Stimulated activated CD4-positive, alpha-beta T cell treated with anti-CD3 and anti-CD28 coated beads, Interleukin-1b, Interleukin-23, amount 100 ng/mL, for 4 hours (primary cell): Measurements from ENCODE around the gene EXO1.

Experiments
- DNase-seq, 2 donors: peaks; one replicate each; pipeline ENCODE4 v3.0.0-alpha.2; 2020; ENCODE audit warnings: low read depth in 2 of 2

EXO1 gene

DNA sequence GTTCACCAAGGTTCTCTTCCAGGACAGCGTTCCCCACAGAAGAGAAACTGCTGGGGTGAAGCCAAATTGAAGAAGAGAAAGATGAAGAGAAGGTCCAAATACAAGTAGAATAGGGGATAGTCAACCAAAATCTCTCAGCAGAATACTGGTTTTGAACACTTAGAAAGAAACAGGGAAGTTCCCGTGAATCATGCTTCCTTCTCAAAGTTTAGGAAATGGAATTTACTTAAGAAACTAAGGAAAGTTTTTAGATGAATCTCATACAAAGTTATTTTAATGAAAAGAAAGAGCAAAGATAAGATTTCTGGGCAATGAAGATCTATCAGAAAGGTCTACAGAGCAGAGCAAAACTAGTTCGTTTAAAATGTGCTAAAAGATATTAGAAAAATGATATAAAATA, 43.3 kb downstream of the EXO1 start:
- DNase-seq = no peak

DNA sequence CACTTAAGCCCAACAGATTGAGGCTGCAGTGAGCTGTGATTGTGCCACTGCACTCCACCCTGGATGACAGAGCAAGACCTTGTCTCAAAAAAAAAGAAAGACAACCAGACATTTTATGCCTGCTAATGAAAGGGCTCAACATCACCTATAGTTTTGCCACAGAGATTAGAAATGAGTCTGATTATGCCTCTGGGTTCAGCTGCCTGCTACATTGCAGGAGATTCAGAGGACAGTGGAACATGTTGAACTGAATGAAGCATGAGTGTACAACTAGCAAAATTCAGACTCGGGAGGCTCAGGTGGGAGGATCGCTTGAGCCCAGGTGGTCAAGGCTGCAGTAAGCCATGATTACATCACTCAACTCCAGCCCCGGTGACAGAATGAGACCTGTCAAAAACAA, 46.0 kb downstream of the EXO1 start:
- DNase-seq = no peak

DNA sequence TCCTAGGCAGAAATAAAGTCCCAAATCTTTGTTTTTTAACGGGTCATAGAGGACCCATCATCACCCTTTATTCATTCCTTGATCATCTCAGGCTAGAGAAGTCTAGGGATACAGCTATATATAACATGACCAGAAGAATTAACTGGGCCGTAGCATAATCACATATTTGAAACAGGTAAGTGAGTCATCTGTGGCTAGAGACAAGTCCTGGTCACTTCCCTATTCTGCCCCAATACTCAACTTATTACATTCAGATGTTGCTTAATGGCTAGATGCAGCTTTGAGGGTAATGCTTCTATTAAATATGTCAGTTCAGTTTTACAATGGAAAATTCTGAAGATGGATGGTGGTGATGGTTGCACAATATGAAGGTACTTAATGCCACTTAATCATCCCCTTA, 47.0 kb downstream of the EXO1 start:
- DNase-seq = no peak

DNA sequence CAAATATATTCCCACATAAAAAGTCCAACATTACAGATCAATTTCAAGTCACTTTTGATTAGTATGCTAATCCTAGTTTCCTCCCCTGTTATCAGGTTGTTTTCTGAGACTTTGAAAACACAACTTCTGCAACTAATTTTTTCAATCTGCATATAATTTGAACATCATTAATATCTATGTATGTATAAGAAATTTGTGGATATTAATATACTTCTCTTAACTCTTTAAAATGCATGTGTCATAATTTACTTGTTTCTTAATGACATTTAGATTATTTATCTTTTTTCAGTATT, 48.6 kb downstream of the EXO1 start:
- DNase-seq = no peak

DNA sequence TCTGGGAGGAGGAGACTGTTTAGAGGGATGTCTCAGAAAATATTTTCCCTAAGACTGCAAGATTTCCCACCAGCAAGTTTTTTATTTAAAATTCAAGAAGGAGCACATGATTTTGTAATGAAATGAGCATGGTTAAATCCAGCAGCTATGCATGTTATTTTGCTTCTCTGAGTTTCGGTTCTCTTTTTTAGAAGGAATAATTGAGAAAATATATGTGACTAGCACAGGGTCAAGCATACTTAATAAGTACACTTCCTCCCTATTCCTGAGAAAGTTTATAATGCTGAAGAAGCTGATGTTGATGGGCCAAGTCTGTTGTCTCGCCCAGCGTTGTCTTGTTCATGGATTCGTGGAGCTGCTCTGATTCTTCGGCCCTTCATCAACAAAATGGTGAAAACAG, 51.2 kb downstream of the EXO1 start:
- no peak for DNase-seq

DNA sequence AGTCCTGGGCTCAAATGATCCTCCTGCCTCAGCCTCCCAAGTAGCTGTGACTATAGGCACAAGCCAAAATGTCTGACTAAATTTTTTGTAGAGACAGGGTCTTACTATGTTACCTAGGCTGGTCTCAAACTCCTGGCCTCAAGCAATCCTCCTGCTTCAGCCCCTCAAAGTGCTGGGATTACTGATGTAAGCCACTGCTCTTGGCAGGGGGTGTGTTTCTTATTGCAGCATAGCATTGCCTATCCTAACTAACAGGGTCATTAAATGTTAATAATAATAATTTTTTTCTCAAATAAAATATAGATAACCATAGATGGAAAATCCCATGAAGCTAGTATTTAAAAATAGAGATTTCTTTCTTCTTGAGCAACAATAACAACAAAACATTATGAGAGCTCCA, 52.4 kb downstream of the EXO1 start:
- DNase-seq = no peak

DNA sequence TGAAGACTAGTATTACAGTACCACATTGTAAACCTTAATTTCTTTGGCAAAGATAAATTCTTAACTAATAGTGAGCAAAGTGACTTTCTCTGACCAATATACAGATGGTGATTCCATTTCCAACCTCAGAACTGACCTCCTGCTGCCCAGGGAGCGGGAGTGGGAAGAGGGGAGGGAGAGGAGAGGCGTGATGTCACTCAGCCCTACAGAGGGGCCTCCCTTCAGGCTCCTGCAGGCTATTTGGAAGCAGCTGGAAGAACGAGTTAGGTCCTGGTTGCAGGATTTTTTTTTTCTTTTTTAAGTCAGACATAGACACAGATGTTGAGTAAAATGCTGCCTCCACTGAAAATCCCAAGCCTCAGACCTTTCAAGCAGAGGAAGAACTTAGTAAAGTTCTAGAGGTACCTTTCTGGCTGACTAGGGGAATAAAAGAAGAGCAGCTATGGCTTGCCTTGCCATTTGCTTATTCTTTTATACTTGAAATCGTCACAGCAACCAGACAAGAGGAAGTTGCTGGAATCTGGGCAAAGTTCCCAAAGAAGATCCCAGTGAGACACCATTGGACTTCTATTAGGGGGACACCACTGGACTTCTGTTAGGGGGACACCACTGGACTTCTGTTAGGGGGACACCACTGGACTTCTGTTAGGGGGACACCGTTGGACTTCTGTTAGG, 54.5 kb downstream of the EXO1 start:
- DNase-seq = no peak

DNA sequence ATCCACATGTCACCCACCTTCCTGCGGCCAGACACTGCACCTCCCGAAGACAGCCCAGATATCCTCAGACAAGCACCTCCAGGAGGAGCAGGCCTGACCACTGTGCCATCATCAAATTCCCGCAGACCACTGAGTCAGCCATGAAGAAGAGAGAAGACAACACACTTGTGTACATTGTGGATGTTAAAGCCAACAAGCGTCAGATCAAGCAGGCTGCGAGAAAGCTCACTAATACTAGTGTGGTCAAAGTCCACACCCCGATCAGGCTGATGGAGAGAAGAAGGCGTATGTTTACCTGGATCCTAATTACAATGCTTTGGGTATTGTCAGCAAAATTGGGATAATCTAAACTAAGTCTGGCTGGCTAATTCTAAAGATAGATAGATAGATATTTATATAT, 68.2 kb downstream of the EXO1 start:
- no peak for DNase-seq

DNA sequence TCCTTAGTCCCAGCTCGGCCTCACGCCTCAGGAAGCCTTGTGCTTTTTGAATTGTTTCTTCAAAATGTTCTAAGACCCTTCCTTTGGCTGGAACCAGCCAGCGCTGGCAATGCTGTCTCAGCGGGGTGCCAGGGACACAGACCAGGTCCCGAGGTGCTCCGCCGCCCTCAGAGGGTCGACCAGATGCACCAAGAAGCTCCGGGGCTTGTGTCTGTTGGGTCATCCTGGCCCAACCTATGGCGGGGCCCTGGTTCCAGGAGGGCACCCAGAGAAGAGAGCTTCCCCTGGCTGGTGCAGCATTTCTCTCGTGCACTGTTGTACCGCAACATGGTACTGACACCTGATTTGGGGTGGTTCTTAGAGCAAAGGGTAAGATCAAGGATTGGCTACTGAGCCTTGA, 69.5 kb downstream of the EXO1 start:
- DNase-seq = no peak

DNA sequence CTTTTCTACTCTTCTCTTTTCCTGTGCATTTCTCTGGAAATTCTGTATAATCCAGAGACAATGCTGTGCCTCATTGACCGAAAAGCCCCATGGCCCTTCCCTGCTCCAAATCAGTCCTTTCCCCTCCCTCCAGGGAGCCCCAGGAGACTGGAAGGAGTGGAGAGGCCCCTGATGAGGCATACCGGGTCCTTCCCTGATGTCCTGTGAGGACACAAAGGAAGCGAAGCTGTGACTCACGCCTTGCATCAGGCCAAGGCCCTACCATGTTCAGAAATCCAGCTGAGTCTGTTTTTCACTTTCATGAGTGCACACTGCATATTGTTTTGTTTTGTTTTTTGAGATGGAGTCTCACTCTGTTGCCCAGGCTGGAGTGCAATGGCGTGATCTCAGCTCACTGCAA, 70.9 kb downstream of the EXO1 start:
- no peak for DNase-seq

DNA sequence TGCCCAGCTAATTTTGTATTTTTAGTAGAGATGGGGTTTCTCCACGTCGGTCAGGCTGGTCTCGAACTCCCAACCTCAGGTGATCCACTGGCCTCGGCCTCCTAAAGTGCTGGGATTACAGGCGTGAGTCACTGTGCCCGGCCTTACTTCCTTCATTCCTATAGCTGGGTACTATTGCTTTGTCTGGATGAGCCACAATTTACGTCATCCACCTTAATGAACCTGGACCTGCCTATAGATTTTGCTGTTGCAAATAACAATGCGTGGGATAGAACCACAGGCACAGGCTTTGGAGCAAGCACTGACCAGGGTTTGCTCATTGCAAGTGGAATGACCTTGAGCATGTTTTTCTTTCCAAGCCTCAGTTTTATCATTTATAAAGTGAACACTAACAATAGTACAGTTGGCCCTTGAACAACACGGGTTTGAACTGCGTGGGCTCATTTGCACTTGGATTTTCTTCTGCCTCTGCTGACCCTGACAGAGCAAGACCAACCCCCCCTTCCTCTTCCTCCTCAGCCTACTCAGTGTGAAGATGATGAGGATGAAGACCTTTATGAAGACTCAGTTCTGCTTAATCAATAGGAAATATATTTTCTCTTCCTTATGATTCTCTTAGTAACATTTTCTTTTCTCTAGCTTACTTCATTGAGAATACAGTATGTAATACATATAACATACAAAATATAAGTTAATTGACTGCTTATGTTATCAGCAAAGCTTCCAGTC, 76.2 kb downstream of the EXO1 start:
- DNase-seq = no peak

DNA sequence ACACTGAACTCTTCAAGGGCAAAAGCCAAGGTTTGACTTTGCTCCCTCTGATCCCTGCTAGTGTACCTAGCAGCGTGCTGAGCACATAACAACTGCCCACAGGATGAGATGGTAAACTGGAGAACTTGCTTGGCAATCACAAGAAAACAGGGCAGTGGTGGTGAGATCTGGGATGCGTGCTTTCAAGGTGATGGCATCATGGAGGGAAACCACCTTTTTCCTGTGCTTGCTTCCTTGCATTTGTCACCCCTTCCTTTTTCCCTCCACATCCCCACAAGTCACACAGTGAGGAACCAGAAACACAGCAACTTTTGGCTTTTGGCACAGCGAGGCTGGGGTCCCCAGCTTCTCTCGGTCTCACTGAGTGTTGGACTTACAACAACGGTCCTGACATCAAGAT, 78.1 kb downstream of the EXO1 start:
- no peak for DNase-seq

DNA sequence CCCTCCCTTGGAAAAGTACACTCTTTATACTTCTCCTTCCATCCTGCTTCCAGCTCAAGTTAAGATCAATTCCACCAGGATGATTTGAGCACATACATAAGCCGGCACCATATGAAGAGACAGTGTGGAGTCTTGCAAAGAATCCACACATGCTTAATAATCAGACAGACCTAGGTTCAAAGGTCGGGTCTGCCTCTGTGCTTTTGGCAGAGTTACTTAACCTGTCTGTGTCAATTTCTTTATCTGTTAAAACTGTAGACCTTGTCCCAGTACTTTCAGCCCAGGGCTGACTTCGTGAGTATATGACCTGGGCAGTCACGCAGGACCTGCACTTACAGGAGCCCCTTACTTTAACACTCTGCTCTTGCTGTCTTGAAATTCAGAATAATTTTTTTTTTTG, 79.3 kb downstream of the EXO1 start:
- DNase-seq = no peak

DNA sequence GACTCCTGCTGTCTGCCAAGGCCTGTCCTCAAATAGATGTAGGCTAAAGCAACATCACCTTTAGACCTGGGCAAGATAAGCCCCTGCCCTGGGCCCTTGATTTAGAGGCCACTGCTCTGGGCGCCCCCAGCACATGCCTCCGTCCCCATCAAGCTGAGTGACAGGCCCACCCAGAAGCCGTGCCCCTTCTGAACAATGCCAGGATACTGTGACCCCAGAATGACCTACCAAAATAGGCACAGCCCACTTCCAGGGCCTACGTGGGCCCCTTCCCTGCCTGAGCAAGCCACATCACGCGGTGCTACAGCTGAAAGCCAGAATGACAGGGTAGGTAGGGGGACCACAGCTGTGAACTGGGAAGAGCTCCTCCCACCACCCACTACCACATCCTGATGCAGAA, 84.8 kb downstream of the EXO1 start:
- DNase-seq = no peak

DNA sequence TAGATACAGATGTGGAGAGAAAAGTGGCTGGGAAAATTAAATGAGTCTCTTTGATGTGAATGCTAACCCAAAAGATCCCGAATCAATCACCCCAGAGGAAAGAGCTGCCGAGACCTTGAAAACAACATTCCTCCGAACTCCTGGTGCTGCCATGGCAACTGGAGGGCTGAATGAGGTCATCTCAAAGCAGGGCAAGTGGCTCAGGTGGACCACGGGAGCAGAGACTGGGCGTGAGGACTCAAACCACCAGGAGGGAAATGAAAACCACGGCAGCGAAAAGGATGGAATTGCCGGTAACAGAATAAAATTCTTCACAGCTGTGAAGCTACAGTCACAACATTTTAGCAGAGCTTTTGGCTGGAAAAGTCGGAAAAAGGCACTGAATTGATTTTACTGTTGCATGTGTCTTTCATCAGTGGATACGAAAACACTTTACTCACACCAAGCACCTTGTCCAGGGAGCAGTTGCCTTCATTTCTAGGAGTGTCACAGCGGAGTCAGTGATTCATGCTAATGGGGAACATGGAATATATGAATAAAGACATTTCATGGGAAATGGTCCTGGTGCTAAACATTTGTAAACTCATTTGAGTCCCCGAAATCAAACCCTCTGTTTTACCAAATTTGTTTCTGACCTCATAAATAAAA, 86.3 kb downstream of the EXO1 start:
- DNase-seq = no peak

DNA sequence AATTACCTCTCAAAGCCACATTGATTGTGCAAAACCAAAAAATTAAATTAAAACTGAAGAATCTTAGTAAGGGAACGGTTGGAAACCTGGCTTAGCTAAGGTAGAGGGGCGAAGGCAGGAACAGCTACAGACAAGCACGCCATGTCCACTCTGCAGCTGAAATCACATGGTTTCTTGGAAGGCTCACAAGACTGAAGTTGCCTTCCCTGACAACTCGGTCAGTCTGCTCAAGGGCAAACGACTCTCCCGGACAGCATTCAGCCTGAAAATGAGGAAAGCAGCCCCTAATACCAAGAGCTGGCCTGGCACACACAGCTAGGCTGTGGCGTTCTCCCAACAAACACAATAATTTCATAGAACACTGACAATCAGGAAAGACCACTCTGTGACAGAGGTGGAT, 86.9 kb downstream of the EXO1 start:
- DNase-seq = no peak
